ENCODE results near the gene DNAH1. TPM values are rescaled to one million over a fixed set of nuclear protein-coding genes. Genes with fewer than 3 reads are reported as not detected.

The DNAH1 gene
- total RNA-seq, 1 experiment from 2014 or later, result 3.3 TPM

DNA sequence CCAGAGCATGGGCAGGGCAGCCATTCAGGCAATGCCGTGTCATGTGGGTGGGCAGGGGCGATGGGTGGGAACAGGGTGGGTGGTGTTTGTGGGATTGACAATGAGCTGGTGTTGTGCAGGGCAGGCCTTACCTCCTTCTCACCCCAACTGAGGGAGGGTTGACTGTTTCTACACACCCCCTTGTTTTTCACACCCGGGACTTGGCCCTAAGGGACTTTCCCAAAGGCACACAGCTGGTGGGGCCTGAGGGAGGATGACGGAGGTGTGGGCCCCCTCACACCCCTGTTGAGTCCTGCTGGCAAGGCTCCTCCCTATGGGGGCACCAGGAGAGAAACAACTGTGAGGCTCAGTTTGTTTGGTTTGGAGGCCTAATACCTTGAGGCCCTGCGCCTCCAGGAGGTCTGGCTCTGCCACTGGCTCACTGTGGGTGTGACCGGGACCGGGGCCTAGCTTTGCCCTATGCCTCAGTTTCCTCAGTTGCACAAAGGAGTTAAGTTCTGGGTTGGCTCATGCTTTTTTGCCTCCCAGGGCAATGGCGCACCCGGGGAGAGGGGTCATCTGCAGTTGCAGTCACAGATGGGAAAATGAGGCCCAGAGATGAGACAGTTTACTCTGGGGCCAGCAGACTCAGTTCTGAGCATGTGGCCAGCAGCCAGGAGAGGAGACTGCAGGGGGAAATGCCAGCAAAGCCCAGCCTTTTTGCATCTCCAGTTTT is 5.1 kb upstream of the DNAH1 start:
- DNase-seq (ENCODE audit: extremely low read depth, low read depth), result no peak

GRCh38 chr3:52311576-52312119 is 4.5 kb upstream of the DNAH1 start:
- no peak for DNase-seq (ENCODE audit: extremely low read depth, low read depth)

GRCh38 chr3:52313188-52313773 is 2.8 kb upstream of the DNAH1 start:
- DNase-seq (ENCODE audit: extremely low read depth, low read depth), result no peak

DNA sequence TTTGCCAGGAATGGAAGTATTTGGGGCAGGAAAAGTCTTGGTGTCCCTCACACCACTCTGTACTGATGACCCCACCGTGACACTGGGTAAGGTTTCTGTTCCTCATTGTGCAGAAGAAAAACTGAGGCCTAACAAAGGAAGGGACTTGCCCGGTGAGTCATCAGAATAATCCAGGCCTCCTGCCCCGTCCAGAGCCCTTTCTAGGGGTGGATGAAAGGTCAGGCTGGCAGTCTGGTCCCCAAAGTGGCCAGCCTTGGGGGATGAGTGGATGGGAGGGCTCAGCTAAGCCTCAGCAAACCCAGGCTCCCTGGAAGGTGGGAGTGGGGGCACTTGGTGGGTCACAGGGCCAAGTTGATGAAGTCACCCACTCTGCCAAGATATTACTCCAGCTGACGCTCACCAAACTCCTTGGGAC is 2.3 kb upstream of the DNAH1 start:
- no peak for DNase-seq (ENCODE audit: extremely low read depth, low read depth)

DNA sequence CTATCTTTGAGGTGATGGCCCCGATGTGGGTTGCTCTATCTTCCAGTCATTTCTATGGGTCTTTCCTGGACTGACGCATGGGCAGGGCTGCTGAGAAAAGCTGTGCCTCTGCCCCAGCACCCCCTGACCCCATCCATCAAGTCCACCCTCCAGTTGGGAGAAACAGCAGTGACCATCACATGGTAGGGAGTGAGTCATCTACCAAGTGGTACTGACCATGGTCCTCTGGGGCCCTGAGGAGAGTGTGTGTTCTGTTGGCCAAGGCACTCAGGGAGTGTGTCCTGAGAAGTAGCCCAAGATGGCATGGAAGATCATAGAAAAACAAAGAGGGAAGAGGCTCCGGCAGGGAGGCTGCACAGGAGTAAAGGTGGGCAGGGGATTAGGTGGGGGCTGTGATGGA is 1.6 kb upstream of the DNAH1 start:
- no peak for DNase-seq (ENCODE audit: extremely low read depth, low read depth)

- no peak for DNase-seq (ENCODE audit: extremely low read depth, low read depth)
Measured at GRCh38 chr3:52315006-52315405, 1.1 kb upstream of the DNAH1 start.

GRCh38 chr3:52317208-52318000 is 1.3 kb downstream of the DNAH1 start:
- DNase-seq (ENCODE audit: extremely low read depth, low read depth), result no peak

DNA sequence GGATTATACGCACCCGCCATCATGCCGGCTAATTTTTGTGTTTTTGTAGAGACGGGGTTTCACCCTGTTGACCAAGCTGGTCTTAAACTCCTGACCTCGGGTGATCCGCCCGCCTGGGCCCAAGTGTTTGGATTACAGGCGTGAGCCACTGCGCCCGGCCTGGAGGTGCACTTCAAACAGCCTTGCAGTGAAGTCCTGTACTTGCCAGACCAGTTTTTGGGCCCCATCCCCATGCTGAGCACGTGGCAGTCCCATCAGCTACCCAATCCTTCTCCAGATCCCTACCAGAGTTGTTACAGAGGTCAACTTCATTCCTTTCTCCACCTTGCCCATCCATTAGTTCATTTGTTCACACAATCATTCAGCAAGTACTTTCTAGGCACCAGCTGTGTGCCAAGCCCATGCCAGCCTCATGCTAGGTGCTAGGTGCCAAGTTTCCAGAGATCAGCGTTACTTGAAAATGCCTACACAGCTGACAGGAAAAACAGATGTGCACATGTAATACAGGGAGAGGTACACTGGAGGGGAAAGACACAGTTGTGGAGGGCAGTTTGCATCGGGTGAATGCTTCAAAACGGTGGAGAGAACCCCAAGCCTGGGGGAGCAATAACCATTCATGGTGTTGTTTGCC is 2.2 kb downstream of the DNAH1 start:
- DNase-seq (ENCODE audit: extremely low read depth, low read depth), result no peak

DNA sequence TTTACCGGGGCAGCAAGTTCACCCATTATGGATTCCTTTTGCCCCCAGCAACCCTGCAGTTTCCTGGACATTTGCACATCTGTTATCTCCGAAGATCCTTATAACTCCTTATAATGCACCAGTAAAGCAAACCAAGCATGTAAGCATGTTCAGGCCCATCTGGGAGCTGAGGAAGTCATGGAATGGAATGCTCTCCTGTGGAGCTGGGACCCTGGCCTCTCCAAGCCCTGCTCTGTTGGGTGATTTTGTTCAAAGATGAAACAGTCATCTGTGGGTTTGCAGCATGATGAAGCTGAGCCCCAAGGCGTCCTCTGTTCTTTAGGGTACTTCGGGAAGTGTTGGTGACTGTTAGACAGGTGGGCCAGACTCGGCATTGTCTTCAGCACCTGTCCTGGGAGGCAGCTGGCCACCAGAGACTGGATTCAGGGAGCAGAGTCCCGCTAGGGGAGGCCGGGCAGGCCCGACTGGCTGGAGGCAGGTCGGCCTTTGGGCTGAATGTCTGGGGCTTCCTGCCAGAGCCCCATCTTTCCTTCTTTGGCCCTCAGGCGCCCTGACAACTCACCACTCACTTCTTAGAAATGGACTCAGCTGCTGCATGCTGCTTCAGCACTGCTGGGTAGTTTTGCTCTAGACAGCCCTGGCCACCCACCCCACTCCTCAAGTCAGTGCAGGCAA is 3.9 kb downstream of the DNAH1 start:
- no peak for DNase-seq (ENCODE audit: extremely low read depth, low read depth)

GRCh38 chr3:52321481-52321880 is 5.4 kb downstream of the DNAH1 start:
- DNase-seq (ENCODE audit: extremely low read depth, low read depth), result no peak

DNA sequence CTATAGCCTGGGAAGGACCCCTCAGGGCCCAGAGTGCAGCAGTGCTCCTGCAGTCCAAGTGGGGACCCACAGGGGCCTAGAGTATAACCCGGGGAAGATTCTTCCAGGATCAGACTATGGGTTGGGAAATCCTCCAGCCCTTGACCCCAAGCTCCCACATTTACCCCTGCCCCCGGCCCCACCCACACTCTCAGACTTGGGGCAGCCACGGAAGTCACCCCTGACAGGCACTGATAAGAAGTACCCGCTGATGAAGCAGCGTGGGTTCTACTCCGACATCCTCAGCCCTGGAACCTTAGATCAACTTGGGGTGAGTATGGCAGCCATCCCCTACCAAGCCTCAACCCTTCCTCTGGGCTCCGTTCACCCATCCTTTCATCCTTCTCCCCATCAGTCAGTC is 6.3 kb downstream of the DNAH1 start:
- no peak for DNase-seq (ENCODE audit: extremely low read depth, low read depth)

DNA sequence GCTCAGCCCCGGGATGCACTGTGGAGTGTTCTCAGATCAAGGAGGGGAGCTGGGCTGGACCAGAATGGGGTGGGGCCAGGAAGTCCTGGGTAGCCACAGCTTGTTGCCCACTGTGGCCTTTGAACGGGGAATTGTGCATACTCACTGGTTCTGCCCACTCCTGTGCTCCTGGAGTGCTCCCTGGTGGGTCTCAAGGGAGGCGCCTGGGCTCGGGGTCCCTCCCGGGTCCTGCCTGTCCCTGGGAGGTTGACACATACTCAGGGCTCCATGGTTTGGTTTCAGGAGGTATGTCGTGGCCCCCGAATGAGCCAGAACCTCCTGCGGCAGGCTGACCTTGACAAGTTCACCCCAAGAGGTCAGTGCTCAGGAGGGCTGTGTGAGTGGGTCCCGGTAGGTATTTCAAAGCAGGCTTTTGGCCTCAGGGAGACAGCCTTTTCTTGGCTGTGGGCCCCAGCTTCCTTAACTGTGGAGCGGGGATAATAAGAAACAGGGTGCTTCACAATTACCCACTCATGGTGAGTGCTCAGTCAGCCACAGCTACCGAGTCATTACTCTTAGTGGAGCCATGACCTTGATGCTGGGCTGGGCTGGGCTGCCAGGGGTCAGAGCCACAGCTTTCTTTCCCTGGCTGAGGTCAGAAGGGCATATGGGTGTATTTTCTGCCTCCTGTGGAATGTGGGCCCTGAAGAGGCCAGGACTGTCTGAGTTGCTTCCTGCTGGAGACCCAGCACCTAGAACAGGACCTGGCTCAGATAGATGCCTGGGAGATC is 7.6 kb downstream of the DNAH1 start:
- no peak for DNase-seq (ENCODE audit: extremely low read depth, low read depth)

- no peak for DNase-seq (ENCODE audit: extremely low read depth, low read depth)
Measured at GRCh38 chr3:52324676-52325075, 8.6 kb downstream of the DNAH1 start.

- DNase-seq (ENCODE audit: extremely low read depth, low read depth), result no peak
Measured at GRCh38 chr3:52325686-52326085, 9.6 kb downstream of the DNAH1 start.

DNA sequence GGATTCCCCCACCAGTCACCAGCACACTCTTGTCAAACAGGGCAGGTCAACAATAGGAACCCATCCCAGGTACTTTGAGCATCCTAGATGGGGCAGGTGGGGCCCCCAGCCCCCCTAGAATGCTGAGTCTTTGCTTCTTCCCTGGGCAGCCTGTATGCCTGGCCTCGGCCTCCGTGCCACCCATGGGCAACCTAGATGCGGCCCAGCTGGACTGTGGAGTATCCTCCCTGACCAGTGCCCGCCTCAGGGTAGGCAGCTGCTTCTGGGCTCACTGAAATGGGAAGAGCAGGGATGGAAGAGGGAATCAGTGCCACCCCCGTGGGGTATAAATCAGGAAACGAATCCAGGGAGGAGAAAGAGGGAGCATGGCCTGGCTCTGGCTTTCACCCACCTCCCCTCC is 10.9 kb downstream of the DNAH1 start:
- DNase-seq (ENCODE audit: extremely low read depth, low read depth), result no peak

GRCh38 chr3:52327486-52328290 is 11.6 kb downstream of the DNAH1 start:
- no peak for DNase-seq (ENCODE audit: extremely low read depth, low read depth)

- no peak for DNase-seq (ENCODE audit: extremely low read depth, low read depth)
Measured at GRCh38 chr3:52328536-52329080, 12.5 kb downstream of the DNAH1 start.

- DNase-seq (ENCODE audit: extremely low read depth, low read depth), result no peak
Measured at GRCh38 chr3:52330194-52330805, 14.2 kb downstream of the DNAH1 start.
